ENCODE measurements around the gene ST14. TPM values are rescaled to one million over a fixed set of nuclear protein-coding genes. Genes with fewer than 3 reads are reported as not detected.

The ST14 gene
- total RNA-seq, 2 donors from 2014 or later, result 537 to 604 TPM

DNA sequence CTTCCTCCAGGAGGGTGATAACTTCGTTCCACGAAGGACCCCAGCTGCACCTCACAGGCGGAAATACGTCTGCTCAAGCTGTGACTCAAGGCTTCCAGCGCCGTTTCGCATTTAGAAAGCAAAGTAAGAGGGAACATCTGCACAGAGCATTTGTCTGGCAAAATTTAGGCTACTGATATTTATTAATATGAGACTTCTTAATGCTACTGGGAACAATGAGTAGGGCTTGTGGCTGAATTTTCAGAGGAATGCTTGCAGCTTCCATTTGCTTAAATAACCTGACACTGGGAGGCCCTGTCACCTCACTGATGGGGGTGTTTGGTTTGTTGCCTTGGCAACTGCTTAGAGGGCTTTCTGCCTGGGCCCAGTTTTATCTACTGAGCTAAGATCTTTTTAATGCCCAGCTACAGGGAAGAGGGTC lies 14.7 kb upstream of the ST14 start:
- Histone ChIP-seq H3K9me3 (no peaks in the 10 kb centered on the region), H3K27ac (peak overlapping the region; percentile 77), H3K9ac (ENCODE audit: low read depth in 2 of 2, low read length in 2 of 2) (peak overlapping the region in 1 of 2 donors; percentile 86), H3K4me3 (no peak overlapping the region), H3K36me3 (no peaks in the 10 kb centered on the region), H3K27me3 (no peaks in the 10 kb centered on the region), H3K4me1 (peaks cover 32% of the 10 kb centered on the region)
- intact Hi-C loops (cut with DNase I), result no loop called here
- no peak for DNase-seq
- TF ChIP-seq, protein P1, sequence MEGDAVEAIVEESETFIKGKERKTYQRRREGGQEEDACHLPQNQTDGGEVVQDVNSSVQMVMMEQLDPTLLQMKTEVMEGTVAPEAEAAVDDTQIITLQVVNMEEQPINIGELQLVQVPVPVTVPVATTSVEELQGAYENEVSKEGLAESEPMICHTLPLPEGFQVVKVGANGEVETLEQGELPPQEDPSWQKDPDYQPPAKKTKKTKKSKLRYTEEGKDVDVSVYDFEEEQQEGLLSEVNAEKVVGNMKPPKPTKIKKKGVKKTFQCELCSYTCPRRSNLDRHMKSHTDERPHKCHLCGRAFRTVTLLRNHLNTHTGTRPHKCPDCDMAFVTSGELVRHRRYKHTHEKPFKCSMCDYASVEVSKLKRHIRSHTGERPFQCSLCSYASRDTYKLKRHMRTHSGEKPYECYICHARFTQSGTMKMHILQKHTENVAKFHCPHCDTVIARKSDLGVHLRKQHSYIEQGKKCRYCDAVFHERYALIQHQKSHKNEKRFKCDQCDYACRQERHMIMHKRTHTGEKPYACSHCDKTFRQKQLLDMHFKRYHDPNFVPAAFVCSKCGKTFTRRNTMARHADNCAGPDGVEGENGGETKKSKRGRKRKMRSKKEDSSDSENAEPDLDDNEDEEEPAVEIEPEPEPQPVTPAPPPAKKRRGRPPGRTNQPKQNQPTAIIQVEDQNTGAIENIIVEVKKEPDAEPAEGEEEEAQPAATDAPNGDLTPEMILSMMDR (IDR thresholded peaks at IDR 0.05), result no peak

- Histone ChIP-seq H3K27me3 (no peaks in the 10 kb centered on the region), H3K4me1 (peaks cover 32% of the 10 kb centered on the region), H3K9ac (ENCODE audit: low read depth in 2 of 2, low read length in 2 of 2) (peak overlapping the region; percentile 8 to 86), H3K36me3 (no peaks in the 10 kb centered on the region), H3K9me3 (no peaks in the 10 kb centered on the region), H3K27ac (peak overlapping the region; percentile 77), H3K4me3 (no peak overlapping the region)
- intact Hi-C loops (cut with DNase I), result no loop called here
- DNase-seq, result peak; percentile 64
- TF ChIP-seq, protein P1 (IDR thresholded peaks at IDR 0.05), result no peak
Measured at GRCh38 chr11:130145311-130145812, 14.2 kb upstream of the ST14 start.

- Histone ChIP-seq H3K36me3 (no peaks in the 10 kb centered on the region), H3K4me1 (peaks cover 32% of the 10 kb centered on the region), H3K27ac (peak overlapping the region; percentile 77), H3K9me3 (no peaks in the 10 kb centered on the region), H3K4me3 (no peak overlapping the region), H3K27me3 (no peaks in the 10 kb centered on the region), H3K9ac (ENCODE audit: low read depth in 2 of 2, low read length in 2 of 2) (peak overlapping the region; percentile 57 to 86)
- peak; percentile 90 for DNase-seq
- intact Hi-C loops (cut with DNase I), result no loop called here
- TF ChIP-seq, protein P1 (IDR thresholded peaks at IDR 0.05), result no peak
Measured at GRCh38 chr11:130145975-130146776, 13.4 kb upstream of the ST14 start.

- DNase-seq, result peak; percentile 64
- intact Hi-C loops (cut with DNase I), result no loop called here
- H3K4me3 ChIP-seq, result no peak overlapping the region
- H3K27me3 ChIP-seq, result no peaks in the 10 kb centered on the region
- no peaks in the 10 kb centered on the region for H3K9me3 ChIP-seq
- no peaks in the 10 kb centered on the region for H3K36me3 ChIP-seq
- H3K27ac ChIP-seq, result peak overlapping the region; percentile 77
- peaks cover 32% of the 10 kb centered on the region for H3K4me1 ChIP-seq
- peak overlapping the region; percentile 53 to 86 for H3K9ac ChIP-seq (ENCODE audit: low read depth in 2 of 2, low read length in 2 of 2)
- TF ChIP-seq, protein P1 (IDR thresholded peaks at IDR 0.05), result no peak
Measured at GRCh38 chr11:130146796-130147195, 12.8 kb upstream of the ST14 start.

DNA sequence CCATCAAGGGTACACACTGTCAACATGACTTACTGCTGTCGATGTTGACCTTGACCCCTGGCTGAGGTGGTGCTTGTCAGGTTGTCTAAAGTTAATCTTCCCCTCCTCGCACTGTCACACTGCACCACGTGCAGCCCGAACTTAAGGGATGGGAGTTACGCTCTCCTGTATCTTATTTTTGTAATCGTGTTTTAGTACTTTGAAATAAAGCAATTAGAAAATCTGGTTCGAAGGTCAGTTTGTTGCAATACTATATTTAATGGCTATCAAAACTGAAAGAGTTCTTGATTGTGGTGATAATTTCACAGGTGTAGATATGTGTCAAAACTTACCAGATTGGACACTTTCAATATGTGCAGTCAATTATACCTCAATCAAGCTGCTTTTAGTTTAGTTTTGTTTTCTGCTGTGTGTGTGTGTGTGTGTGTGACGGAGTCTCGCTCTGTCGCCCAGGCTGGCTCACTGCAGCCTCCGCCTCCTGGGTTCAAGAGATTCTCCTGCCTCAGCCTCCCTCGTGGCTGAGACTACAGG lies 10.7 kb upstream of the ST14 start:
- H3K9me3 ChIP-seq, result no peaks in the 10 kb centered on the region
- TF ChIP-seq, protein P1 (IDR thresholded peaks at IDR 0.05), result no peak
- no peak overlapping the region for H3K9ac ChIP-seq (ENCODE audit: low read depth in 2 of 2, low read length in 2 of 2)
- H3K27me3 ChIP-seq, result no peaks in the 10 kb centered on the region
- no peak overlapping the region for H3K27ac ChIP-seq
- intact Hi-C loops (cut with DNase I), result no loop called here
- no peak for DNase-seq
- no peaks in the 10 kb centered on the region for H3K36me3 ChIP-seq
- no peak overlapping the region for H3K4me3 ChIP-seq
- H3K4me1 ChIP-seq, result peaks cover 29% of the 10 kb centered on the region

Measured in colonic mucosa (tissue), 4 donors.